ENCODE data around the gene SMPD1. TPM values are rescaled to one million over a fixed set of nuclear protein-coding genes. Genes with fewer than 3 reads are reported as not detected.
A peak's percentile ranks its signal among the peaks of the same experiment; 100 is the strongest.

SMPD1 gene
- 39.4 and 40.0 TPM in 2 replicates for total RNA-seq (2014; rRNA removed; shearing (Covaris generic))
- polyA plus RNA-seq (2015; cell fraction: cytosol; rRNA removed), result 148 and 150 TPM in 2 replicates
- 49.5 and 69.6 TPM in 2 replicates for polyA plus RNA-seq (2015; cell fraction: nucleus; rRNA removed)

GRCh38 chr11:6389905-6390717 is at the start of gene SMPD1:
TSS of gene SMPD1 (plus strand) at chr11:6390474. CDS start at chr11:6390599, 125 bp downstream.
- peak; percentile 96 for DNase-seq (ENCODE audit: low read depth, low spot score)
- in situ Hi-C loops (cut with HindIII; ENCODE audit: low pct_unique_long_range_greater_than_20kb, low sequenced_read_pairs), result no loop called here

- in situ Hi-C loops (cut with HindIII; ENCODE audit: low pct_unique_long_range_greater_than_20kb, low sequenced_read_pairs), result no loop called here
- no peak for DNase-seq (ENCODE audit: low read depth, low spot score)
Measured at GRCh38 chr11:6345366-6345765, 44.9 kb upstream of the SMPD1 start.

- no peak for DNase-seq (ENCODE audit: low read depth, low spot score)
- in situ Hi-C loops (cut with HindIII; ENCODE audit: low pct_unique_long_range_greater_than_20kb, low sequenced_read_pairs), result no loop called here
Measured at GRCh38 chr11:6350043-6350442, 40.2 kb upstream of the SMPD1 start.

GRCh38 chr11:6350486-6350885 is 39.8 kb upstream of the SMPD1 start:
- no peak for DNase-seq (ENCODE audit: low read depth, low spot score)
- in situ Hi-C loops (cut with HindIII; ENCODE audit: low pct_unique_long_range_greater_than_20kb, low sequenced_read_pairs), result no loop called here

GRCh38 chr11:6351782-6352382 is 38.4 kb upstream of the SMPD1 start:
- no peak for DNase-seq (ENCODE audit: low read depth, low spot score)
- in situ Hi-C loops (cut with HindIII; ENCODE audit: low pct_unique_long_range_greater_than_20kb, low sequenced_read_pairs), result no loop called here

- peak; percentile 68 for DNase-seq (ENCODE audit: low read depth, low spot score)
- in situ Hi-C loops (cut with HindIII; ENCODE audit: low pct_unique_long_range_greater_than_20kb, low sequenced_read_pairs), result no loop called here
Measured at GRCh38 chr11:6353367-6353987, 36.8 kb upstream of the SMPD1 start.

- in situ Hi-C loops (cut with HindIII; ENCODE audit: low pct_unique_long_range_greater_than_20kb, low sequenced_read_pairs), result no loop called here
Measured at GRCh38 chr11:6354651-6355485, 35.4 kb upstream of the SMPD1 start.

GRCh38 chr11:6356503-6357055 is 33.7 kb upstream of the SMPD1 start:
- in situ Hi-C loops (cut with HindIII; ENCODE audit: low pct_unique_long_range_greater_than_20kb, low sequenced_read_pairs), result no loop called here
- DNase-seq (ENCODE audit: low read depth, low spot score), result no peak

More at GRCh38 chr11:6354651-6355485, 35.4 kb upstream of the SMPD1 start:
- DNase-seq (ENCODE audit: low read depth, low spot score), result no peak

GRCh38 chr11:6357222-6357621 is 33.1 kb upstream of the SMPD1 start:
- peak; percentile 88 for DNase-seq (ENCODE audit: low read depth, low spot score)

GRCh38 chr11:6360183-6360582 is 30.1 kb upstream of the SMPD1 start:
- no peak for DNase-seq (ENCODE audit: low read depth, low spot score)
- in situ Hi-C loops (cut with HindIII; ENCODE audit: low pct_unique_long_range_greater_than_20kb, low sequenced_read_pairs), result no loop called here

More at GRCh38 chr11:6357222-6357621, 33.1 kb upstream of the SMPD1 start:
- in situ Hi-C loops (cut with HindIII; ENCODE audit: low pct_unique_long_range_greater_than_20kb, low sequenced_read_pairs), result no loop called here

GRCh38 chr11:6362185-6362872 is 27.9 kb upstream of the SMPD1 start:
- DNase-seq (ENCODE audit: low read depth, low spot score), result no peak
- in situ Hi-C loops (cut with HindIII; ENCODE audit: low pct_unique_long_range_greater_than_20kb, low sequenced_read_pairs), result no loop called here

GRCh38 chr11:6362873-6363678 is 27.2 kb upstream of the SMPD1 start:
- in situ Hi-C loops (cut with HindIII; ENCODE audit: low pct_unique_long_range_greater_than_20kb, low sequenced_read_pairs), result no loop called here
- DNase-seq (ENCODE audit: low read depth, low spot score), result peak; percentile 87

- no peak for DNase-seq (ENCODE audit: low read depth, low spot score)
- in situ Hi-C loops (cut with HindIII; ENCODE audit: low pct_unique_long_range_greater_than_20kb, low sequenced_read_pairs), result no loop called here
Measured at GRCh38 chr11:6365659-6366058, 24.6 kb upstream of the SMPD1 start.

GRCh38 chr11:6371825-6372224 is 18.4 kb upstream of the SMPD1 start:
- in situ Hi-C loops (cut with HindIII; ENCODE audit: low pct_unique_long_range_greater_than_20kb, low sequenced_read_pairs), result no loop called here

GRCh38 chr11:6377902-6378639 is 12.2 kb upstream of the SMPD1 start:
- in situ Hi-C loops (cut with HindIII; ENCODE audit: low pct_unique_long_range_greater_than_20kb, low sequenced_read_pairs), result no loop called here
- DNase-seq (ENCODE audit: low read depth, low spot score), result no peak

More at GRCh38 chr11:6371825-6372224, 18.4 kb upstream of the SMPD1 start:
- DNase-seq (ENCODE audit: low read depth, low spot score), result no peak
